SH-SY5Y (cell line): ENCODE results near the gene DDX59.

Experiments
- GATA2 ChIP-seq: IDR thresholded peaks from 2 replicates; pipeline ENCODE4 v1.6.1; 2011; ENCODE audit warnings: mild to moderate bottlenecking, low read depth, low read length
- GATA3 ChIP-seq: IDR thresholded peaks from 2 replicates; pipeline ENCODE4 v1.6.1; 2011; ENCODE audit warnings: low read depth, mild to moderate bottlenecking, low read length, moderate library complexity

DNA sequence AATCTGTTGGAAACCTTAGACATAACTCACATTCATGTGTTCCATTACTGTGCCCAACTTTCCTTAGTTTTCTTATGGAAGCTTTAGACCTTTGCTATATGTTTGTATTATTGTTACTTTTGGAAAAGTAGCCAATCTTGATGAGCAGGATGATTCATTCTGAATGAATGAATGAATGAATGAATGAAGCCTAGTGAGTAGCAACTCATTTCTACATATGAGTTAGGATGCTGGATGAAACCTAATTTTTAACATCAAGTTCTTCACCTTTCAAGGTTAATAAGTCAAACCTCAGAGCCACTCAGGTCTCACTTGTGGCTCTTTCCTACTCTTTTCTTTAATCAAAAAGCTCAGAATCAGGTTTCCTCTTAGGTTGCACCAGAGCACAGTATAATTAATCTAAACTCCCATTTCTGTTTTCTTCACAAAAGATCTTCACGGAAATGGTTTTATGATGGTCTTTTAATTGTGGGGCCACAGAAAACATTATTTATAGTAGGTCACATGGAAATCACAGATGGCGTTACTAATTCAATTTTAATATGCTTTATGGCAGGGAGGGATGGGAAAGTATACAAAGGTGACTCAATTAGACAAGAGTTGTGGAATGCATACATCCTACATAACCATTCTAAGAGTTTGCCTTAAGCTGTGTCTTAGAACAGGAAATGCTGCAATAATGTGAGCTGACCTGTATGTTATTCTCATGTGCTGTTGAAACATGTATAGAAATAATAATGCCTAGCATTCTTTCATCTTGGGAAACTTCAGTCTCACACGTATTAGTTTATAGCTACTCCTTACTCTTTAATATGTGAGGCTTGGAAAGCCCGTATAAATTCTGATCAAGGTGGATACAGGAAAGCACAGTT is 4.5 kb upstream of the DDX59 start:
- TF ChIP-seq GATA2 (no peak), GATA3 (no peak)
